NCI-H1436 (cell line): ENCODE data around the gene LIG3.
"Not testable (repeated sequence)": the region's sequence is repeated elsewhere in the genome, so short reads cannot be mapped to it uniquely, and the experiment has no call there.

Experiments
- DNase-seq: peaks from one replicate; lab custom pipeline; 2025; lab: John Stamatoyannopoulos, UW

The LIG3 gene

GRCh38 chr17:35044181-35044580 is 63.9 kb downstream of the LIG3 start:
- no peak for DNase-seq

DNA sequence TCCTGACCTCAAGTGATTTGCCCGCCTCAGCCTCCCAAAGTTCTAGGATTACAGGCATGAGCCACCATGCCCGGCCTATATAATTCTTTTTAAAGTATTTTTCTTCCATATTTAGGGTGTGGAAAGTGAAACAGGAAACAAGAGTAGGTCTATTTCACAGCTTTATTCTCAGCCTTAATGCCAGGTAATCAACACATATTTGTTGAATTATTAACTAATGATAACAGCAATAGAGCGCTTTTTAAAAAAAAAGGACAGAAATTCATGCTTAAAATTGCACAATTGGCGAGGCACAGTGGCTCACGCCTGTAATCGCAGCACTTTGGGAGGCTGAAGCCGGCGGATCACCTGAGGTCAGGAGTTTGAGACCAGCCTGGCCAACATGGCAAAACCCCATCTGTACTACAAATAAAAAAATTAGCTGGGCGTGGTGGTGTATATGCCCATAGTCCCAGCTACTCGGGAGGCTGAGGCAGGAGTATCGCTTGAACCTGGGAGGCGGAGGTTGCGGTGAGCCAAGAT is 65.2 kb downstream of the LIG3 start:
- not testable (repeated sequence) for DNase-seq

- DNase-seq: no peak
Observed at GRCh38 chr17:35046245-35046644, 65.9 kb downstream of the LIG3 start.

GRCh38 chr17:35046740-35047283 is 66.5 kb downstream of the LIG3 start:
- DNase-seq: no peak

GRCh38 chr17:35048685-35049379 is 68.5 kb downstream of the LIG3 start:
- DNase-seq: no peak

GRCh38 chr17:35050170-35050569 is 69.9 kb downstream of the LIG3 start:
- DNase-seq: no peak

- no peak for DNase-seq
Observed at GRCh38 chr17:35051183-35051578, 70.9 kb downstream of the LIG3 start.

DNA sequence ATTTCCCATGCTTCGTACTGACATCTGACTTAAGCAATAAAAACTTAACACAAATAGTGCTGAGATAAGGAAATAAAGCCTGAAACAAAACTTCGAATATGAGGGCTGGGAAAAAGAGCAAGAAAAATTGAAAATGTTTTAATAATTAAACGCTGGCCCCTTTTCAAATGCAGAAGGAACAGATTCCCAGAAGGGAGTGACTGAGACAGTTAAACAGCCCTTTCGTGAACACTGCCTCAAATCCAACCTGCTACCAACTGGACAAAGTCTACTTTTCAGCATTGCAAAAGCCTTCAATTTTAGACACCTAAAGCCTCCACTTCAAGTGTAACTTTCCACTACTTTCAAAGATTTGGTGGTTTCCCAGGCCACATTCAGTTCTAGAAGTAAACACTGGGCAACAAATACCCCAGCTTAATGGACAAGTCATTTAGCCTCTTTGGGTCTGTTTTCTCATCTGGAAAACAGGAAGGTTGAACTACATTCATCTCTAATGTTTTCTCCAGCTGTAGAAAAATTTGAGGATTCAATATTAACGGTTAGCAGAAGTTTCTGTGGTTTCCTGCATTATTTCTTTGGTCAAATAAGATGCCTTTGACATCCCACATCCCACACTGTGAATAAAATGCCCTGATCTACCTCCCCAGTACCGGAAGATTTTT is 71.4 kb downstream of the LIG3 start:
- DNase-seq: no peak

GRCh38 chr17:35052241-35052610 is 71.9 kb downstream of the LIG3 start:
- DNase-seq: no peak

DNA sequence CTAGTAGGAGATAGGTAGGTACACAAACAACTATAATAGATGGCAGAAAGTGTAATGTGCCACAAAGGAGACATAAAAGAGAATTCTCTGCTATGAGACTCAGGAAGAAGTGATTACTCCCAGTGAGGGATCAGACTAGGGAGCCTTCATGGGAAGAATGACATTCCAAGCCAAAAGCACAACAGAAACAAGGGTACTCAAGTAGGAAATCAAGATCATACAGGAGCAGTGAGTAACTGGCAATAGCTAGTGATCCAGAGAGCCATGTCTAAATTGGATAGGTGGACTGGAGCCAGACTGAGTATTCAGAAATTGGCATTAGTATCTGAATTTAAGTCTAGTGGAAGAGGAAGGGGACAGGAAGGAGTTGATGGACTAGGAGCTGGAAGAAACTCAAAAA is 72.5 kb downstream of the LIG3 start:
- no peak for DNase-seq

DNA sequence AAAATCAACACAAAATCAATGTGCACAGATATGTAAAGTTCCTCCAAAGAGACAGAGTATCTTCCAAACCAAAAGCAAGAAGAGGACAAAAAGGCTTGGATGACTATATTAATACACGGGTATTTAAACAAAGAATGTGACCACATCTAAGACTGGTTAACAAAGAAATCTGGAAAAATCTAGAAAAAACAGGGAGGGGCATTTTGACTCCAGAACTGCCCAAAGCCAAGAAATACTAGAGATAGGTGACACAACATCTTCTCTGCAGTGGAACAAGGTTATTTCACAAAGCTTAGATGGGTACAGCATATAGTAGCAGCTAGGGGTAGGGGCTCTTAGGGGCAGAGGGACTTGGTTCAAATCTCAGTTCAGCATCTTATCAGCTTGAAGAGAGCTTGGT is 72.9 kb downstream of the LIG3 start:
- no peak for DNase-seq

GRCh38 chr17:35056013-35056412 is 75.7 kb downstream of the LIG3 start:
- no peak for DNase-seq

- DNase-seq: no peak
Observed at GRCh38 chr17:35057332-35057915, 77.1 kb downstream of the LIG3 start.
